ENCODE data around the gene DUSP23.
A peak's percentile ranks its signal among the peaks of the same experiment; 100 is the strongest.

The DUSP23 gene

GRCh38 chr1:159780583-159781582, at the start of gene DUSP23:
DUSP23 (plus strand) TSS chr1:159780962; CDS start chr1:159781101, 139 bp downstream.
- peak; percentile 94 for FAIRE-seq
- peak; percentile 94 for DNase-seq (ENCODE audit: low spot score)

DNA sequence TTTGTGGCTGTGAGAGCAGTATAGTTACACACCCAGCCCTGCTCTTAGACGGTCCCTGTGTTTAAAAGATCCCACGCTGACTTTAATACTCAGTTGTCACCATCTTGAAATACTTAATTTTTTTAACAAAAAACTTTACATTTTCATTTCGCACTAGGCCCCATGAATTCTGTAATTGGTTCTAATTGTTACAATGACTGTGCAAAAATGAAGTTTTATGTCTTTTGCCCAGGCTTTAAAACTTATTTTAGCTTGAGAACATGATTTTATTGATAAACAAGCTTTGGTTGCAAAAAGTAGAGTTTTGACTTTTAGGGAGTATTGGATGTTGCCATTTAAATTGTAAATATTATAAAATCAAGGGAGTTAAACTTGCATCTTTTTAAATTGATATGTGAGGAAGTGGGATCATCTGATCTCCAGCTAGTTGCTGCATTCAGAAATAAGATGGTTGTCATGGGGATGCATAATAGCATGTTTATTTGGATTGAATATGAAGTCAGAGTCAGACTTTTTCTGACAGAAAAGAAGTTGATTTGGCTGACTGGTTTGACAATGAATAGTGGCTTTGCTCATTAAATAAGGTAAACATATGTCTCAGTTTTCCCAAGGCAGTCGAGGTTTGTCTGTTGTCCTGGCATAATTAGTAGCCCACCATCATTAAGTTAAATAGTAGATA, 43.4 kb upstream of the DUSP23 start:
- FAIRE-seq (no peak), DNase-seq (ENCODE audit: low spot score) (no peak)

DNA sequence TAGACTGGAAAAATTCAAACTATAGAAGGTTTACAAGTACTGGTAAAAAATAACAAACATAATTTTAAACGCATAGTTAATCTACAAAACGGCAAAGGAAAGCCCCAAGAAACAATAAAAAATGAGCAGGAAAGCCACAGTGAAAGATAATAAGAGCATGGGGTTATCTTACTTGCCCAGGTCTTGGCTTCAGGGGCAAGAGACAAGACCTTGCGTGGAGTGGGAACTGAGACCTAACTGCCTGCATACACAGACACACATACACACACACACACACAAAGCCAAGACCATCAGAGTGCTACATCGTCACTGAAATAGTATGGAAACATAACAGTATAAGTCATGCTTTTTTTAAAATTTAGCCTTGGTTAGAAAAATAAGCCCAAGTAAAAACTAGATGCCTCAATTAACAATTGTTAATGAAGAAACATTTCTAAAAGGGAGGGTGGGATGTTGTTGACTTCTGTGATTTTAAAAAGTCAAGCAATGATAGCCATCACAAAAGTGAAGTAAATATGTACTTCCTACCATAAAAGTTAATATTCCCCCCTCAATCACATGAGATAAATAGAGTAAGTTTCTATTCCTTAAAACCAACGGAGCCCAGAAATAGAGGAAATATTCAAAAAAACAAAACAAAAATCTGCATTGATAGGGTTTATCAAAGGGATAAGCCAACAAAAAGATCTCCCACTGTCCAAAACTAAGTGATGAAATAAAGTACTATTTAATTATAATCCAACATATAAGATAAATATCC, 36.9 kb upstream of the DUSP23 start:
- no peak for DNase-seq (ENCODE audit: low spot score)
- no peak for FAIRE-seq

DNA sequence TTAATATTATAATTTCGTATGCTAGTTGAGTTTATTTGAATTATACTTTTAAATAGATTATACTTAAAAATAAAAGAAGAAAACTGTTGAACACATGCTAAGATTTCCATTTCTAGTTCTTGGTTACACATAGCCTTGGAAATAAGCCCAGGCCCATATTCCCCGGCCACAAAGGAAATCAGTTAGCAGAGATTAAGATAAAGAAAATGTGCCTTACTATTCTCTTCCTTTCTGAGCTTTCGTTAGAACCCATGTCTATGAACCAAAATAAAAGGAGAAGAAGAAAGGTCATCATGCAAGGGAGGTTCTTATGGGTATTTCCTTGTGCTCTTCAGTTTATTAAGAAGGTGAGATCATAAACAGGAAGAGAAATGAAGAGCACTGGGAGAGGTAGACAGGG, 34.1 kb upstream of the DUSP23 start:
- DNase-seq (ENCODE audit: low spot score) (no peak), FAIRE-seq (no peak)

DNA sequence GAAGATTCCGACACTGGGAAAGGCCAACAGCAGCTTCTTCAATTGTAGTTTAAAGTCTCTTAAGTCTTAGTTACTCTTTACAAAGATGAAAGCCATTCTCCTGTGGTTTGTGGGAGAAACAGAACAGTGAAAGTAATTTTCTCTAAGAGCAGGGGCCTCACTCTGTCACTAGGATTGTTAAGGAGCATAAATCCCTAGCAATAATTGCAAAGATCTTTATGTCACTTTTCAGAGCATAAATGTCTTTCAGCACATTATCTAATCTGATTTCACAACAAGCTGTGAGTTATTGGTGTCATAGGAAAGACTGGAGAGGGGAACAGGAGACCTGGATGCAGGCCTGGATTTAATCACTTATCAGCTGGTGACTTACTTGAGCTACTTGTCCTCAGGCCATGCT, 32.4 kb upstream of the DUSP23 start:
- FAIRE-seq = no peak

GRCh38 chr1:159749630-159750029, 31.1 kb upstream of the DUSP23 start:
- FAIRE-seq (no peak), DNase-seq (ENCODE audit: low spot score) (no peak)

More for the DNA sequence above, 32.4 kb upstream of the DUSP23 start:
- no peak for DNase-seq (ENCODE audit: low spot score)

DNA sequence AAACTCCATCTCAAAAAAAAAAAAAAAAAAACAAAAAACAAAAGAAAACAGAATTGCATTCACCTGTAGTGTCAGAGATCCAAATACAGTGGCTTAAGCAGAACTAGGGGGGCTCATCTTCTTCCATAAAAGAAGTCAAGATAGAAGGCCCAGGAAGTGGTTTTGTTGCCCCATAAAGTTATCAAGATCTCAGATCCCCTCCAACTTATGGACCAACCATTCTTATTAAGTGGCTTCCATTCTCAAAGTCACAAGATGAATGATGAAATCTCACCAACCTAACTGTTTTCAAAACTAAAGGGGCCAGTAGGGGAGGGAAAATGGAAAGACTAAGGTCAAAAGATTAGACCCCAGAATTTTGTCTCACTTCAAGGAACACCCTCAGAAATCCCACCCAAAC, 30.1 kb upstream of the DUSP23 start:
- FAIRE-seq = no peak

DNA sequence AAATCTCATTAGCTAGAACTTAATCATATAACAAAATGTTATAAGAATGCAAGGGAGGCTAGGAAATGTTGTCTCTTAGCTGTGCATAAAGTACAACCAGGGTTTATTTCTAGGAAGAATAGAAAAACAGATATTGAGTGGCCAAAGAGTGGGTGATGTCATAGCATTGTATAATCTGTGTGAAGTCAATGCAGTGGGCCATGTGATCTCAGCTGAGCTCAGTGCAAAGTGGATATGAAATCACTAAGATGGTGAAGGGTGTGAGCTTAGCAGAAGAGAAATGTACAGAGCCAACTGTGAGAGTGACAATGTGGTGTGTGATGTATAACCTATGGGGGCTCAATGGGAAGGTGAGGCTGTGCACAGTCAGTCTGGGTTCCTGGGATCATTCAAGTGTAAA, 29.7 kb upstream of the DUSP23 start:
- FAIRE-seq = no peak
- no peak for DNase-seq (ENCODE audit: low spot score)

More for the DNA sequence above, 30.1 kb upstream of the DUSP23 start:
- DNase-seq (ENCODE audit: low spot score) = no peak

DNA sequence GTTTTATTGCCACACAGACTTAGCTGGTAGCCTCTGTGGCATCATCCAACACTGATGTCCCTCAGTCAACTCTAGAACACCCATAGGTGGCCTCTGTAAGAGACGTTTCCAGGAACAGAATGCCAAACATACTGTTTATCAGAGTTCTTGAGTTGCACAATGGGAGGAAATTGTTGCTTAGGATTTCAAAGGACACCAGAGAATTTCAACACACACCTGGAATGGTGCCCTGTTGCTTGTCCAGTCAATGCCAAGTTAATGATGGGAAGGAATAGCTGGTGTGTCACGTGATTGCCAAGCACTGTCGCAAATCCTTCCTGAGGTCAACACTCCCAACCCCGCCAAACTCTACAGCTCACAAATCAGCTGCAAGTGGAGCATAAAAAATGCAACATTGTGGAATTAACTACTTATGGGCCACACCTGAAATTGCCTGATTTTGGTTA, 28.6 kb upstream of the DUSP23 start:
- DNase-seq (ENCODE audit: low spot score) (no peak), FAIRE-seq (no peak)

DNA sequence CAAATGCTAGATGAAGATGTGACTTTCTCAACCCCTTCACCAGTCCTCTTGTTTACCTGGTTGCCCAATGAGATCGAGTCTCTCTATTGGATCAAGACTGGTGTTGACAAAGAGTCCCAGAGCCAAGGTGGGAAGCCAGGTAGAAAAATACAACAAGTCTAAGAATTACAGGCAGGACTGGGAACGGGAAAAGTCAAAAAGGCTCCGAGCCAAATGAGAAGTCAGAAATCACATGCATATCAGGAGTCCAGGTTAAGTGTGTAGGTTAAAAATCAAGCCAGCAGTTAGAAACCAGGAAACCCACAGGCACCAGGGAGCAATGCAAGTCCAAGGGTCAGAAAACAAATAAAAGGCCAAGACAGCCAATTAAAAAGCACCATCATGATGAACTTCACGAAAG, 27.4 kb upstream of the DUSP23 start:
- DNase-seq (ENCODE audit: low spot score) (no peak), FAIRE-seq (no peak)

GRCh38 chr1:159755451-159756007, 25.2 kb upstream of the DUSP23 start:
- DNase-seq (ENCODE audit: low spot score) (no peak), FAIRE-seq (no peak)

DNA sequence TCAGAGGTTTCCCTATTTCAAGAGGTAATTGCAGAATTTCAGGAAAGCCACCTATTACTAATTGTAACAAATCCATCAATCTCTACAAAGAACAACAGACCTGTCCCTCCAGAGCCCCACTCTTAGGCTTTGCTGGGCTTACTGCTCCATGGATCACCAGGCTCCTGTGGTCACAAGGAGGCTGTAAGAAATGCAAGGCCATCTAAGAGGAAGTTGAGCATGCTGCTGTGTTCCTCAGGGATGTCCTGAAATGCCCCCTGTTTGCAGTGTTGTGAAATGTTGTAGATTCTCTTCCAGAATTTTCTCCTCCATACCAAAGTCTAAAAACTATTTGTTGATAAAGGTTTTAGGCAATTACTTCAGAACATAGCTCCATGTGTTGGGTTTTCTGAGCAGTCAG, 24.4 kb upstream of the DUSP23 start:
- FAIRE-seq = no peak
- DNase-seq (ENCODE audit: low spot score) = no peak

- no peak for FAIRE-seq
- no peak for DNase-seq (ENCODE audit: low spot score)
Observed at GRCh38 chr1:159763686-159764085, 17.1 kb upstream of the DUSP23 start.

DNA sequence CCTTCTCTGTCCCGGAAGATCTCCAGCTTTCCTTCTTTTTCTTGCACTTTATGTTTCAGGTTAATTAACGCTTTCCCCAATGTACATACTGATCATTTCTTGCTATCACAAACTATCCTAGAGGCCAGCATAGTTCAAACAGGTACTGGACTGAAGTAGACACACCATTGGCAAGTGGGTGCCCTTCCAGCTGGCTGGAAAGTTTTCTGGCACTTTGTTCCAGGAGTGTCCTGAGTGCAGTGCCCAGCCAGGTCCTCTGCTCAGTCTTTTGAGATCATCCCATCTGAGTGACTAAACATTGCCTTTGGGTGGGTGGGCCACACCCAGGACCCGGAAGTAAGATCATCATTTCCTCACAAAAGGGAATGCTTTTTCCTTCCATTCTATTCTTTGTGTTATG, 15.0 kb upstream of the DUSP23 start:
- DNase-seq (ENCODE audit: low spot score) (no peak), FAIRE-seq (no peak)

DNA sequence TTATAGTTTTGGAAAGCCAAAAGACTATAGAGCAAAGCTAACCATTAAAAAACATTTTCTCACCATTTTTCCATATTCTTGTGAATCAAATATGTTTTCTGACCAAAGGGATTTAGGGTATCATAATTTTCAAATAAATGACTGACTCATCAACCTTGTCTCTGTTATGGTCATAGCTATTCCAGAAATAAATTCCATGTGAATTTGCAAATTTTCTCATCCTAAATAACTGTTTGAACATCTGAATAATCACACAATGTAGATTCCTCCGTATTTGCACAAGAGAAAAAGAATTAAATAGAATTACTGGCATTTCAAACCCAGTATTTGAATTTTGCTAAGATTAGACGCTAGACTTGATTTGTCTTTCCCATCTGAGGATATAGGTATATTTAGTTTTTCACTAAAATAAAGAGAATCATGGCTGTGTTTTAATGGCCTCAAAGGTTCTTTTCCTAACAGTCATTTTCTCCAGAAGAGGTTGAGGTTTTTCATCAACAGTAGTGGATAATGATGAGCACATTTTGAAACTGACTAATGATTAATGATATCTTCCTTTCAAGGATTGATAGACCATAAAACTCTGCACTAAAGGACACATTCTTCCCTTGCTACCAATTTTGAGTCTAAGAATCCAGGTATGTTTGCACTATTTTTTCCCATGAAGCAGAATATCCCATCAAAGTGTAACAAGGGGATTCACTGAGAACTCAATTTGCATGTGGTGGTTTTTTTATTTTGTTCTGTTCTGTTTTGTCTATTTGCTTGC, 9.5 kb upstream of the DUSP23 start:
- no peak for DNase-seq (ENCODE audit: low spot score)
- FAIRE-seq = no peak

DNA sequence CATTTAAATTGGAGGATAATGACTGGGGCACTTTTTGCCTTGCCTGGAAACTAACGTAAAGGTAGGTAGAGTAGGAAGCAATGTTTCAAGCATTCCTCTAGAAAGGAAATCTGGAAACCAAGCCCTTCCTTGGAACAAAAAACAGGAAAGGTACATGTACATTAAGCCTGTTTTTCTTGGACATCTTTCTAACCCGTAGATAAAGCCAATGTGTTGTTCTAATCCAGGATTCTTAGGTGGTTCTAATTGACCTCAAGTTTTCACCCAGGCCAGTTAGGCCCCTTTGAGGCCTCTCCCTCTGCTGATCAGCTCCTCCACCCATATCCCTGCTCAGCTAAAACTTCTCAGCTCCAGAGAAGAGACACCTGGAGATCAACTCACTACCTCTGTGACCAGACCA, 6.3 kb upstream of the DUSP23 start:
- no peak for DNase-seq (ENCODE audit: low spot score)
- FAIRE-seq = no peak

DNA sequence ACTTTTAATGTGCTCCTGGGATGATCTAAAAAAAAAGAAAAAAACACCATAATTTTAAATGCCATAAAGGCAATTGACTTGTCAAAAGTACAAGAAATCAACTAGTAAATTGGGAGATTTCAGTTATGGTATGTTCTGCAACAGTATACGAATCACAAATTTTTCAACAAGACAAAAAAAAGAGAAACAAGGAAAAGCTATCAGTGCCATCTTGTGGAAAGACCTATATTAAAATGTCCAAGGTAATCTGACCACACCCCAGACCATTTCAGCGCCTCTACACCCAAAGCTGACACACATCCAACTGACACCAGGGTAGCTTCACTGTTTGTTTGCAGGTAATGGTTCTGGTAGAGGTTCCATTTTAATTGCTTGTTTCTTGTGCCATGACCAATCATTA, 5.0 kb upstream of the DUSP23 start:
- FAIRE-seq (no peak), DNase-seq (ENCODE audit: low spot score) (no peak)

DNA sequence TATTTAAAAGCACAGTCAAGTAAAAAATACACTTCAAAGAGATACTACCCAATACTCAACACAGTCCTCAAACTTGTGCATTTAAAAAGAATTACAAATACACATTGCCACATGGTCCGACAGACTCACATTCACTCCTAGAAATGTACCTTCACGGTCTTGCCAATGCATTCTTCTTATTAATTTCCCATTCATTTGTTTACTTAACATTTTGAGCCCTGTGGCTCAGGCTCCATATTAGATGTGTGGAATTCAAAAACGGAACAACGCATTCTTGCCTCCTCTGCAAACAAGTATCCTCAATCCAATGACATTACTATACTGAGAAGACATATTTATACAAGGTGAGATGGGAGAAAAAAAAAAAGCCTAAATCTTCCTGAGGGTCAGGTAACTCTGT, 2.5 kb upstream of the DUSP23 start:
- FAIRE-seq = no peak

GRCh38 chr1:159779403-159779851, 1.3 kb upstream of the DUSP23 start:
- DNase-seq (ENCODE audit: low spot score) (no peak), FAIRE-seq (no peak)

More for the DNA sequence above, 2.5 kb upstream of the DUSP23 start:
- no peak for DNase-seq (ENCODE audit: low spot score)

DNA sequence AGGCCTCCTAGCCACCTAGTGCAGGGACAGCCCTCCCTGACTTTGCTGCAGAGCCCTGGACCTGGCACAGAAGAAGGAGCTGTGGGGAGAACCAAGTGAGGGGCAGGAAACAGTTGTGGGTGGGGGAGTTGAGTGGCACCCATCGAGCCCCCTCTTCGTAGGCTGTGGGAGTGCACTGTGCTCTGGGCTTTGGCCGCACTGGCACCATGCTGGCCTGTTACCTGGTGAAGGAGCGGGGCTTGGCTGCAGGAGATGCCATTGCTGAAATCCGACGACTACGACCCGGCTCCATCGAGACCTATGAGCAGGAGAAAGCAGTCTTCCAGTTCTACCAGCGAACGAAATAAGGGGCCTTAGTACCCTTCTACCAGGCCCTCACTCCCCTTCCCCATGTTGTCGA, 1.2 kb downstream of the DUSP23 start:
- DNase-seq (ENCODE audit: low spot score) (no peak), FAIRE-seq (no peak)

GRCh38 chr1:159783724-159784123, 3.0 kb downstream of the DUSP23 start:
- FAIRE-seq = no peak

More at GRCh38 chr1:159783724-159784123, 3.0 kb downstream of the DUSP23 start:
- DNase-seq (ENCODE audit: low spot score) = no peak

Data from RCC 7860 (cell line).